CD4-positive, alpha-beta T cell treated with Interleukin-21 for 1 hour (primary cell): Measurements from ENCODE around the gene DNM2.
"Not testable (repeated sequence)": the region's sequence is repeated elsewhere in the genome, so short reads cannot be mapped to it uniquely, and the experiment has no call there.

Source experiments
- DNase-seq: peaks from one replicate; pipeline ENCODE4 v3.0.0-alpha.2; 2020

Gene DNM2

GRCh38 chr19:10818301-10819123 lies 100.6 kb downstream of the DNM2 start:
- no peak for DNase-seq

GRCh38 chr19:10819124-10820060 lies 101.5 kb downstream of the DNM2 start:
- DNase-seq: no peak

GRCh38 chr19:10820173-10820572 lies 102.3 kb downstream of the DNM2 start:
- DNase-seq: no peak

GRCh38 chr19:10823690-10824089 lies 105.8 kb downstream of the DNM2 start:
- DNase-seq: no peak

GRCh38 chr19:10826231-10826630 lies 108.4 kb downstream of the DNM2 start:
- DNase-seq: no peak

GRCh38 chr19:10826846-10827245 lies 109.0 kb downstream of the DNM2 start:
- no peak for DNase-seq

- DNase-seq: no peak
Observed at GRCh38 chr19:10828981-10829821, 111.3 kb downstream of the DNM2 start.

GRCh38 chr19:10829967-10830366 lies 112.1 kb downstream of the DNM2 start:
- DNase-seq: no peak

- DNase-seq: no peak
Observed at GRCh38 chr19:10830370-10830769, 112.5 kb downstream of the DNM2 start.

GRCh38 chr19:10830931-10831779 lies 113.3 kb downstream of the DNM2 start:
- no peak for DNase-seq

GRCh38 chr19:10831987-10832938 lies 114.4 kb downstream of the DNM2 start:
- no peak for DNase-seq

GRCh38 chr19:10832939-10833296 lies 115.0 kb downstream of the DNM2 start:
- DNase-seq: no peak

GRCh38 chr19:10835089-10835753 lies 117.3 kb downstream of the DNM2 start:
- DNase-seq: no peak

- DNase-seq: peak; percentile 97
Observed at GRCh38 chr19:10835754-10836478, 118.0 kb downstream of the DNM2 start, which contains the start of gene TMED1. Gene TMED1, minus strand, starts transcription at chr19:10836212. Its CDS starts 21 bp downstream, at chr19:10836191.

GRCh38 chr19:10836479-10837330 lies 118.8 kb downstream of the DNM2 start:
- DNase-seq: peak; percentile 89

- DNase-seq: not testable (repeated sequence)
Observed at GRCh38 chr19:10837649-10838048, 119.8 kb downstream of the DNM2 start.

GRCh38 chr19:10838377-10838776 lies 120.5 kb downstream of the DNM2 start:
- no peak for DNase-seq
